ENCODE data around the gene ACOX1. TPM values are rescaled to one million over a fixed set of nuclear protein-coding genes. Genes with fewer than 3 reads are reported as not detected.

ACOX1 gene
- total and polyA plus RNA-seq, 2 donors (not counting 1 experiment from before 2014, with no cell fraction given): 6.6 to 31.2 TPM

- H3K27me3 Mint-ChIP-seq: no peaks in the 10 kb centered on the region
- no peak overlapping the region for H3K4me3 Mint-ChIP-seq
- Histone ChIP-seq H3K9ac (ENCODE audit: low read length) (no peak overlapping the region), H3K4me3 (ENCODE audit: control extremely low read depth in 1 of 5, extremely low read depth in 1 of 5, insufficient read depth in 1 of 5, low read depth in 2 of 5, low read length in 4 of 5) (no peak overlapping the region), H3K79me2 (ENCODE audit: control insufficient read depth, insufficient read depth, low read length) (no peaks in the 10 kb centered on the region), H3K4me1 (ENCODE audit: control insufficient read depth in 2 of 2, insufficient read depth in 2 of 2, low read length in 2 of 2) (peaks cover 0 to 3% of the 10 kb centered on the region in 2 donors), H3K27me3 (replicated peaks in 1 of 4; ENCODE audit: control extremely low read depth in 1 of 4, control insufficient read depth in 3 of 4, insufficient read depth in 4 of 4, low read length in 3 of 4) (no peaks in the 10 kb centered on the region), H2AFZ (ENCODE audit: insufficient read depth, low read depth, low read length, poor library complexity, severe bottlenecking) (no peak overlapping the region), H3K27ac (ENCODE audit: low read length in 2 of 2) (no peak overlapping the region), H3K9me3 (ENCODE audit: control extremely low read depth in 1 of 3, control insufficient read depth in 2 of 3, insufficient read depth in 1 of 3, low read length in 2 of 3) (no peaks in the 10 kb centered on the region), H3K4me2 (replicated peaks; ENCODE audit: low read depth, low read length, poor library complexity, severe bottlenecking) (no peak overlapping the region), H3K36me3 (replicated peaks in 1 of 2; ENCODE audit: control extremely low read depth in 1 of 2, control insufficient read depth in 1 of 2, extremely low read depth in 1 of 2, insufficient read depth in 2 of 2, low read length in 1 of 2) (peaks cover 0 to 1% of the 10 kb centered on the region in 2 experiments), H4K20me1 (ENCODE audit: control insufficient read depth, insufficient read depth, low read length, poor library complexity, severe bottlenecking) (no peaks in the 10 kb centered on the region)
- ATAC-seq (ENCODE audit: low read depth): no peak
- 96% methylated on average over 8 of the region's 8 CpGs for WGBS (ENCODE audit: insufficient coverage)
- ChIA-PET CTCF (interaction anchor here (0.7 to 5.6 kb wide), 20 partner anchors 8 to 393 kb away, joined by 3 to 66 read pairs (median 5); partner anchors contain the start of genes GALK1 and MRPL38), POLR2A (interaction anchor here (1.3 kb wide), 1 partner anchor 26 kb away, joined by 3 read pairs; the partner anchor contains the start of gene ACOX1)
- intact Hi-C loops (cut with micrococcal nuclease): loop anchor here (1.0 to 10.0 kb wide), 4 partner anchors 26 to 250 kb away; partner anchors contain the start of genes ACOX1, FBF1, TEN1 and UNC13D
- H3K27ac Mint-ChIP-seq: no peak overlapping the region
- no peaks in the 10 kb centered on the region for H3K9me3 Mint-ChIP-seq (ENCODE audit: insufficient read depth)
- DNase-seq: no peak
- H3K4me1 Mint-ChIP-seq: no peaks in the 10 kb centered on the region
- TF ChIP-seq EZH2 (IDR thresholded peaks at IDR 0.05; ENCODE audit: borderline replicate concordance, insufficient read depth, low read depth, low read length, poor library complexity, severe bottlenecking) (no peak), CTCF (IDR thresholded peaks at IDR 0.05) (no peak)
Measured at GRCh38 chr17:76004750-76005262, 25.8 kb upstream of the ACOX1 start.

- H3K79me2 ChIP-seq (ENCODE audit: control insufficient read depth, insufficient read depth, low read length): no peaks in the 10 kb centered on the region
- no peak overlapping the region for H3K27ac Mint-ChIP-seq
- no peaks in the 10 kb centered on the region for H3K9me3 Mint-ChIP-seq (ENCODE audit: insufficient read depth)
- no peak overlapping the region for H2AFZ ChIP-seq (ENCODE audit: insufficient read depth, low read depth, low read length, poor library complexity, severe bottlenecking)
- 83% methylated on average over 6 of the region's 6 CpGs for WGBS (ENCODE audit: insufficient coverage)
- no peak overlapping the region for H3K4me3 ChIP-seq (ENCODE audit: control extremely low read depth in 1 of 5, extremely low read depth in 1 of 5, insufficient read depth in 1 of 5, low read depth in 2 of 5, low read length in 4 of 5)
- no peak overlapping the region for H3K9ac ChIP-seq (ENCODE audit: low read length)
- H3K4me3 Mint-ChIP-seq: no peak overlapping the region
- no peaks in the 10 kb centered on the region for H4K20me1 ChIP-seq (ENCODE audit: control insufficient read depth, insufficient read depth, low read length, poor library complexity, severe bottlenecking)
- no peak for DNase-seq
- peaks cover 0 to 3% of the 10 kb centered on the region in 2 donors for H3K4me1 ChIP-seq (ENCODE audit: control insufficient read depth in 2 of 2, insufficient read depth in 2 of 2, low read length in 2 of 2)
- ChIA-PET CTCF (interaction anchor here (0.7 to 5.6 kb wide), 10 partner anchors 10 to 300 kb away, joined by 3 to 66 read pairs (median 6); partner anchors contain the start of genes GALK1 and MRPL38), POLR2A (no interaction called here)
- H3K27me3 Mint-ChIP-seq: no peaks in the 10 kb centered on the region
- TF ChIP-seq CTCF (IDR thresholded peaks at IDR 0.05) (no peak), EZH2 (IDR thresholded peaks at IDR 0.05; ENCODE audit: borderline replicate concordance, insufficient read depth, low read depth, low read length, poor library complexity, severe bottlenecking) (no peak)
- intact Hi-C loops (cut with micrococcal nuclease): loop anchor here (2.0 to 10.0 kb wide), 3 partner anchors 63 to 249 kb away; partner anchors contain the start of genes FBF1 and UNC13D
- H3K4me1 Mint-ChIP-seq: no peaks in the 10 kb centered on the region
- no peak overlapping the region for H3K27ac ChIP-seq (ENCODE audit: low read length in 2 of 2)
- no peaks in the 10 kb centered on the region for H3K9me3 ChIP-seq (ENCODE audit: control extremely low read depth in 1 of 3, control insufficient read depth in 2 of 3, insufficient read depth in 1 of 3, low read length in 2 of 3)
- no peak for ATAC-seq (ENCODE audit: low read depth)
- H3K36me3 ChIP-seq (replicated peaks in 1 of 2; ENCODE audit: control extremely low read depth in 1 of 2, control insufficient read depth in 1 of 2, extremely low read depth in 1 of 2, insufficient read depth in 2 of 2, low read length in 1 of 2): peaks cover 0 to 2% of the 10 kb centered on the region in 2 experiments
- H3K27me3 ChIP-seq (replicated peaks in 1 of 4; ENCODE audit: control extremely low read depth in 1 of 4, control insufficient read depth in 3 of 4, insufficient read depth in 4 of 4, low read length in 3 of 4): no peaks in the 10 kb centered on the region
- H3K4me2 ChIP-seq (replicated peaks; ENCODE audit: low read depth, low read length, poor library complexity, severe bottlenecking): no peak overlapping the region
Measured at GRCh38 chr17:76003915-76004314, 24.9 kb upstream of the ACOX1 start.
